ENCODE data around the gene PRR23E.

Gene PRR23E

DNA sequence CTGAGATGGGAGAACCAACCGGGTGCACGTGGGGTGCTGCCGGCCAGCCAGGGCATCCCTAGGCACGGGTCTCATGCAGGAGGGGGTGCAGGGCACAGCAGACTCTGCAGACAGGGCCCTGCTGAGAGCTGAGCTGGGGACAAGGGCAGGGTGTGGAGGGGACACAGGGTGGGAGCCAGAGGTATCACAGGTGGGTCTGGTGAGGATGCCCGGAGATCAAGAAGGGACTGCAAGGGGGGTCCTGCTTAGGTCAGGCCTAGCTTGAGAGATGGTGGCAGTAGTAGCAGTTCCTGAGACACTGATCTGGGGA lies 39.5 kb upstream of the PRR23E start:
- Histone ChIP-seq H3K27ac (ENCODE audit: low read depth, low read length) (no peak overlapping the region), H3K9ac (ENCODE audit: low read depth, low read length) (no peak overlapping the region), H3K27me3 (ENCODE audit: control insufficient read depth, insufficient read depth, low read length) (no peaks in the 10 kb centered on the region), H3K36me3 (ENCODE audit: control insufficient read depth, insufficient read depth, low read length) (no peaks in the 10 kb centered on the region), H3K4me1 (ENCODE audit: control insufficient read depth, insufficient read depth, low read length) (0 out of 2 replicates have a peak, but pooled peaks cover 1% of the 10 kb centered on the region), H3K9me3 (ENCODE audit: control insufficient read depth, insufficient read depth, low read length) (no peaks in the 10 kb centered on the region), H3K4me3 (ENCODE audit: low read depth, low read length) (no peak overlapping the region)

DNA sequence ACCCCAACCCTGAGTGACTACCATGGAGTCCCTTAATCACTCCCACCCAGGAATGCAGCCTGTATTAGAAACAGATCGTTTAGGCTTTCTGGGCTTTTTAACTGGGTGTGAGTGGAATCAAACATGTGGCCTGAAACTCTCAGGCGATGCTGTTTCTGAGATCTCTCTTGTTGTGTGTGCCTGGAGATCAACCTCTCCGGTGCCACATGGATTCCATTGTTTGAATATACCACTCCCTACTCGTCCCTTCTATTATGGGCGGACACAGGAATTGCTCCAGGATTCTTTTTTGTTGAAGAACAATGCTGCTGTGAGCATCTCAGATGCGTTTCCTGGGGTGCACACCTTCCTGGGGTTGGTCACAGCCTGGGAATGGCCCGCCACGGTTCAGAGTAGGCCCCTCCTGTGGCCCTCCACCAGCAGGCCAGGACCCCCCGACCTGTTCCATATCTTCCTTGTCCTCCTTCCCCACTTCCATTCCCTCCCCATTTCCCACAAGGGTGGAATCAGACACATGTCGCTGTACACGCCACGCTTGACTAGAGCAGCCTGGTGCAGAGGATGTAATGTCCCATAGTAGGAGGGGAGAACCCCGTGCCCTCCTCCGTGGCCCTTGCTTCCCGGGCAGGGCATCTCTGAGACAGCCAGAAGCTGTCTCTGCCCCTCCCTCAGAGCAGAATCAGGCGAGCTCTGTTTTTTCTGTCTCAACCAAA lies 36.4 kb upstream of the PRR23E start:
- Histone ChIP-seq H3K27me3 (ENCODE audit: control insufficient read depth, insufficient read depth, low read length) (no peaks in the 10 kb centered on the region), H3K27ac (ENCODE audit: low read depth, low read length) (no peak overlapping the region), H3K9ac (ENCODE audit: low read depth, low read length) (no peak overlapping the region), H3K36me3 (ENCODE audit: control insufficient read depth, insufficient read depth, low read length) (no peaks in the 10 kb centered on the region), H3K9me3 (ENCODE audit: control insufficient read depth, insufficient read depth, low read length) (no peaks in the 10 kb centered on the region), H3K4me3 (ENCODE audit: low read depth, low read length) (no peak overlapping the region), H3K4me1 (ENCODE audit: control insufficient read depth, insufficient read depth, low read length) (peaks cover 15% of the 10 kb centered on the region)

DNA sequence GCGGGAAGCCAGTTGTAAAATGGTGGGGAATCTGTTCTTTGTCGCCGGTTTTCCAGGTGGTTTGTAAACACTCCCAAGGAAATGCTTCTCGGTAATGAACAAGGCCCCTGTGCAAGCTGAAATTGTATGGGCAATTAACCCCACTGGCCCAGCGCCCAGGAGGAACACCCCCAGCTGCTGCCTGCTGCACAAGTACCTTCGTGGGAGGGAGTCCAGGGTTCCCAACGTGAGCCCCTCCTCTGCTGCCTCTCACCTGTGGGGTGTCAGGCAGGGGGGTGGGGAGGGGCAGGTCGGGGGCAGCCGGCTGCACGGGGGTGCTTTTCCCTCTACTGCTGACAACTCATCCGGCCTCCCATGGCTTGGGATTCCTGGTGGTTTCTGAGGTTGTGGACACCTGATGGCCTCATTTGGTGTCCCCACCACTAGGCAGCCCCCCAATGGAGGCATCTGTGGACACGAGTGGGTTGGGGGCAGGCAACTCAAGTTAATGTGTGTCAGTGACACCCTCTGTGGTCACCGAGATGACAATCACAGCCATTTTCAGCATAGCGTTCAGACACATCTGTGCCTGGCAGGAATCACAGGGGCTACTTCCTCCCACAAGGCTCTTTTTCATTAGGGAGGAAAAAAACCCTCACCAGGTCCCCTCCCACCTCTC lies 35.6 kb upstream of the PRR23E start:
- no peaks in the 10 kb centered on the region for H3K9me3 ChIP-seq (ENCODE audit: control insufficient read depth, insufficient read depth, low read length)
- H3K27ac ChIP-seq (ENCODE audit: low read depth, low read length) = no peak overlapping the region
- no peak overlapping the region for H3K4me3 ChIP-seq (ENCODE audit: low read depth, low read length)
- H3K4me1 ChIP-seq (ENCODE audit: control insufficient read depth, insufficient read depth, low read length) = peaks cover 15% of the 10 kb centered on the region
- no peak overlapping the region for H3K9ac ChIP-seq (ENCODE audit: low read depth, low read length)
- H3K27me3 ChIP-seq (ENCODE audit: control insufficient read depth, insufficient read depth, low read length) = no peaks in the 10 kb centered on the region
- no peaks in the 10 kb centered on the region for H3K36me3 ChIP-seq (ENCODE audit: control insufficient read depth, insufficient read depth, low read length)

DNA sequence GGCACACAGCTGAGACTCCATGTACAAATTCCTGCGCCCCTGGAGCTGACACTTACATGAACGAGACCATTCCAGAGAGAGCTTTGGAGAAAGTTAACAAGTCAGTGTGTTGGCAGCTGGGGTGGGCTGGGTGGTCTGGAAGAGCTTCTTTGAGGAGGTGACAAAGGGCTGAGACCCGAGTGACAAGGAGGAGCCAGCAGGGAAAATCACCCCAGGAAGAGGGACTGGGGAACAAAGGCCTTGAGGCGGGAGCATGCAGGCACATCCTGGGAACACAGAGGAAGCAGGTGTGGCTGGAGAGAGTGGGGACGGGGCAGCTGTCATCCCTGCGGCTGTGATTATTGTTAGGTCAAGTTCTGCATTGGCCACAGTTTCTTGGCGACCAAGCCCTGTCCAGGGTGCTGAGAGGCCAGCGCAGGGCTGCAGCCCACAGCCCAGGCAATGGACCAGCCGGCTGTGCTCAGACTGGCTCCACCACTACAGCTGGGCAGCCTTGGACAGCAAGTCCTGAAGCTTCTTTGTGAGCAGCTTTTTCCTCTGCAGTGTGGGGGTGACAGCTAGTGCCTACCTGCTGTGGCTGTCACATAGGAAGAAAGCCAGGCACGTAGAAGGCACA lies 34.2 kb upstream of the PRR23E start:
- Histone ChIP-seq H3K27me3 (ENCODE audit: control insufficient read depth, insufficient read depth, low read length) (no peaks in the 10 kb centered on the region), H3K4me1 (ENCODE audit: control insufficient read depth, insufficient read depth, low read length) (peaks cover 15% of the 10 kb centered on the region), H3K36me3 (ENCODE audit: control insufficient read depth, insufficient read depth, low read length) (no peaks in the 10 kb centered on the region), H3K9me3 (ENCODE audit: control insufficient read depth, insufficient read depth, low read length) (no peaks in the 10 kb centered on the region), H3K4me3 (ENCODE audit: low read depth, low read length) (no peak overlapping the region), H3K27ac (ENCODE audit: low read depth, low read length) (no peak overlapping the region), H3K9ac (ENCODE audit: low read depth, low read length) (no peak overlapping the region)

DNA sequence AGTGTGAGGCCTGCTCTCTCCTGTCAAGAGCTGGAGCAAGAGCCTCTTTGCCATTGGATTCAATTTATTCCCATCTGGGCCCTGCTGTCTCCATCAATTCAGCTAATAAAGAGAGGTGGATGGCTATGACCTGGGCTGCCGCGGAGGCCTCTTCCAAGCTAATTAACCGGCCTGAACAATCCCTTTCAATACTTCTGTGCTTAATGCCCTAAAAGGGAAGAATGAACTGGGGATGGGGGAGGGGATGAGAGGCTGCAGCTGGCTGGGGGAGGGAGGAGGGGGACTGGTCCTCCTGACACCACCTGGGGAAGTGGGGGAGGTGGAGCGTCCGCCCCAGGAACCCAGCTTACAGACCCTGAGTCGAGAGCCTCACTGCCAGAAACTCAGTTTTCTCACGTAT lies 33.4 kb upstream of the PRR23E start:
- no peak overlapping the region for H3K27ac ChIP-seq (ENCODE audit: low read depth, low read length)
- H3K36me3 ChIP-seq (ENCODE audit: control insufficient read depth, insufficient read depth, low read length) = no peaks in the 10 kb centered on the region

DNA sequence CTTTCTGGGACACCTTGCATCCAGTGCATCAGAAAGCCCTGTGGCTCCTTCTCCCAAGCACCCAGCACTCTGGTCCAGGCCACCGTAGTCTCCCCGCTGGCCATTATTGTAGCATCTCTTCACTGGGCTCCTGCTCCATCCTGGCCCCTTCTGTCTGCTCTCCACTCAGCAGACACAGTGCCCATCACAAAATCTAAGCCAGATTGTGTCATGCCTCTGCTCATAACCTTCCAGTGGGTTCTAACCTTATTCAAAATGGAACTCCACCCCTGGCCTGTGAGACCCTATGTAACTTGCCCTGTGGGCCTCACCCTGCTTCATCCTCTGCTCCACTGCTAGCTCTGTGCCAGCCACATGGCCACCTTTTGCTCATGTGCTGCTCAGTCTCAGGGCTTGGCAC lies 31.7 kb upstream of the PRR23E start:
- H3K27ac ChIP-seq (ENCODE audit: low read depth, low read length) = no peak overlapping the region

More for the DNA sequence above, 33.4 kb upstream of the PRR23E start:
- Histone ChIP-seq H3K9ac (ENCODE audit: low read depth, low read length) (no peak overlapping the region), H3K9me3 (ENCODE audit: control insufficient read depth, insufficient read depth, low read length) (no peaks in the 10 kb centered on the region), H3K4me3 (ENCODE audit: low read depth, low read length) (no peak overlapping the region), H3K4me1 (ENCODE audit: control insufficient read depth, insufficient read depth, low read length) (peaks cover 15% of the 10 kb centered on the region), H3K27me3 (ENCODE audit: control insufficient read depth, insufficient read depth, low read length) (no peaks in the 10 kb centered on the region)

DNA sequence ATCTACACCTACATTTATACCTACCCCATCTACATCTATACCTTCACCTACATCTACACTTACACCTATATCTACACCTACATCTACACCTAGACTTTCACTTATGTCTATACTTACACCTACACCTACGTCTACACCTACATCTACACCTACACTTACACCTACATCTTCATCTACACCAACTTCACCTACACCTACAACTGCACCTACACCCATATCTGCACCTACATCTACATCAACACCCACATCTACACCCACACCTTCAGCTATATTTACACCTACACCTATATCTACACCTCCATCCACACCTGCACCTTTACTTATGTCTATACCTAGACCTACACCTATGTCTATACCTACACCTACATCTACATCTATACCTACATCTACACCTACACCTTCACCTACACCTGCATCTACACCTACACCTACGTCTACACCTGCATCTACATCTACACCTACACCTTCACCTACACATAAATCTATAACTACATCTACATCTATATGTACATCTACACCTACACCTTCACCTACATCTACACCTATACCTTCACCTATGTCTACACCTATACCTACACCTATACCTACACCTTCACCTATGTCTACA lies 30.9 kb upstream of the PRR23E start:
- no peak overlapping the region for H3K27ac ChIP-seq (ENCODE audit: low read depth, low read length)
- H3K4me3 ChIP-seq (ENCODE audit: low read depth, low read length) = no peak overlapping the region
- H3K9ac ChIP-seq (ENCODE audit: low read depth, low read length) = no peak overlapping the region

More for the DNA sequence above, 31.7 kb upstream of the PRR23E start:
- Histone ChIP-seq H3K9ac (ENCODE audit: low read depth, low read length) (no peak overlapping the region), H3K36me3 (ENCODE audit: control insufficient read depth, insufficient read depth, low read length) (no peaks in the 10 kb centered on the region), H3K27me3 (ENCODE audit: control insufficient read depth, insufficient read depth, low read length) (no peaks in the 10 kb centered on the region), H3K9me3 (ENCODE audit: control insufficient read depth, insufficient read depth, low read length) (no peaks in the 10 kb centered on the region), H3K4me1 (ENCODE audit: control insufficient read depth, insufficient read depth, low read length) (peaks cover 15% of the 10 kb centered on the region), H3K4me3 (ENCODE audit: low read depth, low read length) (no peak overlapping the region)

DNA sequence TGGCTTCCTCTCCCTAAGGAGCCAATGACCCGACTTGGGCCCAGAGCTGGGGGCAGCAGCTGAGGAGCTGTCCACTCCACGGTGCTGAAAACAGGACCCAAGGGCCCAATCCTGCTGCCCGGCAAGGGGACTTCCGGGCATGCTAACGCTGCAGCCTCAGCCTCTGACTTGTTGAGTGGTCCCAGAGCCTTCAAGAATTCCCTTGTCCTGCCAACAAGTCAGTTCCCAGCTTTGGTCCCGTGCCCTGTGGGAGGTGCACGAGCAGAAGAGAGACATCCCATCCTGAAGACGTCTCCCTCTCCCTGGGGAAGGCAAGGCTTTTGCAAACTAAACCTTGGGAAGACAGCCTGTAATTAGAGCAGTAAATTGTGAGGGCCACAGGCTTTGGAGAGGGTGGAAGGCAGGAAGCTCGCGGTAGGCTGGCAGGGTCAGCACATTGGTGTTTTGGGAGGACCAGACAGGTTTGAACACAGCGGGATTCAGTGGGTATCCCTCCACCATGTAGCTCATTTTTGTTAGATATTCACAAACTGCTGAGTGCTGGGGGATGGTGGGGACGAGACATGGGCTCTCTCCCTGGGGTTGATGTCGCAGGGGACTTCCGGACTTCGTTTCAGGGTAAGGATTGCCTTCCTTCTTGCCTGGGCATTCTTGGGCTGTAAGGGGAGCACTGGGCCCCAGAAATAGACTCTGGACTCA lies 29.8 kb upstream of the PRR23E start:
- no peaks in the 10 kb centered on the region for H3K9me3 ChIP-seq (ENCODE audit: control insufficient read depth, insufficient read depth, low read length)
- H3K27ac ChIP-seq (ENCODE audit: low read depth, low read length) = no peak overlapping the region
- H3K9ac ChIP-seq (ENCODE audit: low read depth, low read length) = no peak overlapping the region
- no peaks in the 10 kb centered on the region for H3K36me3 ChIP-seq (ENCODE audit: control insufficient read depth, insufficient read depth, low read length)
- peaks cover 15% of the 10 kb centered on the region for H3K4me1 ChIP-seq (ENCODE audit: control insufficient read depth, insufficient read depth, low read length)
- no peaks in the 10 kb centered on the region for H3K27me3 ChIP-seq (ENCODE audit: control insufficient read depth, insufficient read depth, low read length)
- H3K4me3 ChIP-seq (ENCODE audit: low read depth, low read length) = no peak overlapping the region

More for the DNA sequence above, 30.9 kb upstream of the PRR23E start:
- Histone ChIP-seq H3K36me3 (ENCODE audit: control insufficient read depth, insufficient read depth, low read length) (no peaks in the 10 kb centered on the region), H3K4me1 (ENCODE audit: control insufficient read depth, insufficient read depth, low read length) (peaks cover 15% of the 10 kb centered on the region), H3K9me3 (ENCODE audit: control insufficient read depth, insufficient read depth, low read length) (no peaks in the 10 kb centered on the region), H3K27me3 (ENCODE audit: control insufficient read depth, insufficient read depth, low read length) (no peaks in the 10 kb centered on the region)

DNA sequence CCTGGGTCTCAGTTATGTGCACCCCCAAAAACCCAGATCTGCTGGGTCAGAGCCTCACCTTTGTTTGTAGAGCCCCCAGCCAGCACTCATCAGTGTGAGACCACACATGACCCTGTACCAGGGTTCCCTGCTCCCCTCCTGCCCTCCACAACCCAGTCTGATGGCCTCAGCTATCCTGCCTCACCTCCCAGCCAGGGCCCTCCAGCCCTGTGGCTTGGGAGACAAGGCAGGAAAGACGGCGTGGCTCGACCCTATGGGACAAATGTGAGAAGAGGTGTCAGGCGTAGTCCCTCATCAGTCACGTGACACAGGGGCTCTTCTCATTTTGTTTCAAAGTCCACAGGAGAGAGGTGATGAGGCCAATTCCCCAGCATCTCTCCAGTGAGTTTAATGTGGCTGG lies 28.3 kb upstream of the PRR23E start:
- H3K4me1 ChIP-seq (ENCODE audit: control insufficient read depth, insufficient read depth, low read length) = peaks cover 5% of the 10 kb centered on the region
- no peak overlapping the region for H3K4me3 ChIP-seq (ENCODE audit: low read depth, low read length)
- H3K27ac ChIP-seq (ENCODE audit: low read depth, low read length) = no peak overlapping the region
- H3K9ac ChIP-seq (ENCODE audit: low read depth, low read length) = no peak overlapping the region
- no peaks in the 10 kb centered on the region for H3K9me3 ChIP-seq (ENCODE audit: control insufficient read depth, insufficient read depth, low read length)
- H3K36me3 ChIP-seq (ENCODE audit: control insufficient read depth, insufficient read depth, low read length) = no peaks in the 10 kb centered on the region
- H3K27me3 ChIP-seq (ENCODE audit: control insufficient read depth, insufficient read depth, low read length) = no peaks in the 10 kb centered on the region

DNA sequence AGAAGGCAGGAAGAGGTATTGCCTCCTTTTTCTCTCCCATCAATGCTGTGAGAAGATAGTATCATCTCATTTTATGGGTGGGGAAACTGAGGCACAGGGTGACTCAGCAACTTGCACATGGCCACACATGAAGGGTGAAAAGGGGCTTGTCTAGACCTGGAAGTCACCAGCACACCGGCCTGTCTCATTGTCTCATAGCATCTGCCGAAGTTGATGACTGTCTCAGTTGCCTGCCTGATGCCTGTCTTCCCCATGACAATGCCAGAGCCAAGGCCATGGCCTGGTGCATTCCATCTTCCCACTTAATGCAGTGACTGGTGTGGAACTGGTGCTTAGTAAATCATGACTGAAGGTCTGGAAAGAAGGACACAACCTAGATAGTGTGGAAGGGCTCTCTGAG lies 27.9 kb upstream of the PRR23E start:
- Histone ChIP-seq H3K9ac (ENCODE audit: low read depth, low read length) (no peak overlapping the region), H3K27me3 (ENCODE audit: control insufficient read depth, insufficient read depth, low read length) (no peaks in the 10 kb centered on the region)

More for the DNA sequence above, 27.9 kb upstream of the PRR23E start:
- H3K4me1 ChIP-seq (ENCODE audit: control insufficient read depth, insufficient read depth, low read length) = peaks cover 1% of the 10 kb centered on the region; the same call in 1 of the 2 replicates
- H3K27ac ChIP-seq (ENCODE audit: low read depth, low read length) = no peak overlapping the region
- no peaks in the 10 kb centered on the region for H3K36me3 ChIP-seq (ENCODE audit: control insufficient read depth, insufficient read depth, low read length)
- H3K9me3 ChIP-seq (ENCODE audit: control insufficient read depth, insufficient read depth, low read length) = no peaks in the 10 kb centered on the region
- H3K4me3 ChIP-seq (ENCODE audit: low read depth, low read length) = no peak overlapping the region
